Measurements from ENCODE around the gene CFAP20DC. TPM values are rescaled to one million over a fixed set of nuclear protein-coding genes. Genes with fewer than 3 reads are reported as not detected.

Gene CFAP20DC
- total and polyA plus RNA-seq, 11 donors, result 0.07 to 0.27 (median 0.11) TPM; not detected in 5

DNA sequence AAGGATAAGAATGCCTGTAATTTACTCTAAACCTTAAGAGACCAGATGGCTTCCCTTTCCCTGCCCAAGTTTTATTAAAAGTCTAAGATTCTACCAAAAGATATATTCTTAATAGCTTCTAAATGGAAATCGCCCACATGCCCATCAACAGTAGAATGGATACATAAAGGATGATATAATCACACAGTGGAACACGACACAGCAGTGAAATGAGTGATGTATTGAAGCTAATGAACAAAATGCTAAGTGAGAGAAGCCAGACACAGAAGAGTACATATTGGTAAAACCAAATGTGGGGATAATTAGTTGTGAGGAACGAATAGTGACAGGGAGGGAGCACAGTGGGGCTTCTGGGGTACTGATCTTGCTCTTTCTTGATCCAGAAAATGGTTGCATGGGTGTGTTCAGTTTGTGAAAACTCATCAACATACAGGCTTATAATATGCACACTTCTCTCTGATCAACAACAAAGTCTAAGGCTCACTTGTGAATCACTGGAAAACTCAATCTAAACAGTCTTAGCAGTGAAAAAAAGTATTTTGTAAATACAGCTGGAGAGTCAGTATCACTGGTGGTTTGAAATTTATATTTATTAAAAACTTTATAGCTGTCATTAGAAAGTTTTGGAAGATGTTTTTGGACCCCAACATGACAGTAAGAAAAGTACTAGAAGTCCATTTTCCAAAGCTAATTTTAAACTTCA is 212.5 kb downstream of the CFAP20DC start:
- 83 to 89% (median 89%) methylated on average over 3 of the region's 3 CpGs for WGBS, 4 donors
- intact Hi-C loops (cut with DNase I), result loop anchor here in 1 of 10 donors (10.0 kb wide), 1 partner anchor 218 kb away; the partner anchor contains the start of gene CFAP20DC
- Histone ChIP-seq H3K4me3 (no peak overlapping the region), H3K36me3 (no peaks in the 10 kb centered on the region), H3K4me1 (no peaks in the 10 kb centered on the region), H3K27ac (no peak overlapping the region), H3K9me3 (no peaks in the 10 kb centered on the region), H3K27me3 (no peaks in the 10 kb centered on the region)
- ATAC-seq (no peak), DNase-seq (no peak)
- TF ChIP-seq, protein P1, sequence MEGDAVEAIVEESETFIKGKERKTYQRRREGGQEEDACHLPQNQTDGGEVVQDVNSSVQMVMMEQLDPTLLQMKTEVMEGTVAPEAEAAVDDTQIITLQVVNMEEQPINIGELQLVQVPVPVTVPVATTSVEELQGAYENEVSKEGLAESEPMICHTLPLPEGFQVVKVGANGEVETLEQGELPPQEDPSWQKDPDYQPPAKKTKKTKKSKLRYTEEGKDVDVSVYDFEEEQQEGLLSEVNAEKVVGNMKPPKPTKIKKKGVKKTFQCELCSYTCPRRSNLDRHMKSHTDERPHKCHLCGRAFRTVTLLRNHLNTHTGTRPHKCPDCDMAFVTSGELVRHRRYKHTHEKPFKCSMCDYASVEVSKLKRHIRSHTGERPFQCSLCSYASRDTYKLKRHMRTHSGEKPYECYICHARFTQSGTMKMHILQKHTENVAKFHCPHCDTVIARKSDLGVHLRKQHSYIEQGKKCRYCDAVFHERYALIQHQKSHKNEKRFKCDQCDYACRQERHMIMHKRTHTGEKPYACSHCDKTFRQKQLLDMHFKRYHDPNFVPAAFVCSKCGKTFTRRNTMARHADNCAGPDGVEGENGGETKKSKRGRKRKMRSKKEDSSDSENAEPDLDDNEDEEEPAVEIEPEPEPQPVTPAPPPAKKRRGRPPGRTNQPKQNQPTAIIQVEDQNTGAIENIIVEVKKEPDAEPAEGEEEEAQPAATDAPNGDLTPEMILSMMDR (IDR thresholded peaks at IDR 0.05), result no peak
- TF ChIP-seq POLR2A (IDR thresholded peaks at IDR 0.05), result no peak

DNA sequence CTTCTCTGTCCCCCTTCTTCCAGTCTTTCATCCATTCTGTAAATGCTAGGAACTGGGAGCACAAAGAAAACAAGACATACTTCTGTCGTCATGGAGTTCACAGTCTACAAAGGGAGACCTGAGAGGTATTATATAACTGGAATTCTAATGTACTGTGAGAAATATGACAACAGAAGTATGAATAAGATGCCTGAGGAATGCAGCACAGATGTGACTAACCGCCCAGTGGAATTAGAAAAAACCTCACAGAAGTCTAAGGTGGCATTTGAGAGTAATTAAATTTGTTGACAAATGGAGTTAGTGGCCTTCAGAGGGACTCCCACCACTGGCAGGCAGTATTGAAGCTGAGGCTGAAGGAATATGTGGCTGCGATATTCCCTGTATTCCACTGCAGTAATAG is 214.7 kb downstream of the CFAP20DC start:
- ATAC-seq, result no peak
- 91 to 95% (median 93%) methylated on average over 3 of the region's 3 CpGs for WGBS, 4 donors
- H3K4me1 ChIP-seq, result no peaks in the 10 kb centered on the region

DNA sequence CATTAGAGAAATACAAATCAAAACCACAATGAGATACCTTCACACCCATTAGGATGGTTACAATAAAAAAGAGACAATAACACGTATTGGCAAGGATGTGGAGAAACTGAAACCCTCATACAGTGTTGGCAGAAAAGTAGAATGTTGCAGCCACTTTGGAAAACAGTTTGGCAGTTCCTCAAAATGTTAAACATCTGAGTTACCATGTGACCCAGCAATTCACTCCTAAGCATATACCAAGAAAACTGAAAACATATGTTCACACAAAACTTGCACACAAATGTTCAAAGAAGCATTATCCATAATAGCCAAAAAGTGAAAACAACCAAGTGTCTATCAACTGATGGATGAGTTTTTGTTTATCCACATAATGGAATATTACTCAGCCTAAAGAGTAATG is 216.3 kb downstream of the CFAP20DC start:
- Histone ChIP-seq H3K9me3 (no peaks in the 10 kb centered on the region), H3K27ac (no peak overlapping the region), H3K4me3 (no peak overlapping the region), H3K27me3 (no peaks in the 10 kb centered on the region), H3K36me3 (no peaks in the 10 kb centered on the region), H3K4me1 (no peaks in the 10 kb centered on the region)
- TF ChIP-seq POLR2A (IDR thresholded peaks at IDR 0.05), result no peak
- TF ChIP-seq, protein P1 (IDR thresholded peaks at IDR 0.05), result no peak
- 47 to 64% (median 54%) methylated on average over 1 of the region's 1 CpG for WGBS, 4 donors
- DNase-seq (no peak), ATAC-seq (no peak)
- intact Hi-C loops (cut with DNase I), result loop anchor here in 1 of 10 donors (10.0 kb wide), 1 partner anchor 221 kb away; the partner anchor contains the start of gene CFAP20DC

More for the DNA sequence above, 214.7 kb downstream of the CFAP20DC start:
- H3K4me3 ChIP-seq, result no peak overlapping the region
- no peaks in the 10 kb centered on the region for H3K9me3 ChIP-seq
- no peak overlapping the region for H3K27ac ChIP-seq
- intact Hi-C loops (cut with DNase I), result loop anchor here in 1 of 10 donors (10.0 kb wide), 1 partner anchor 220 kb away; the partner anchor contains the start of gene CFAP20DC
- no peaks in the 10 kb centered on the region for H3K27me3 ChIP-seq
- DNase-seq, result no peak
- H3K36me3 ChIP-seq, result no peaks in the 10 kb centered on the region
- TF ChIP-seq POLR2A (IDR thresholded peaks at IDR 0.05), result no peak
- TF ChIP-seq, protein P1 (IDR thresholded peaks at IDR 0.05), result no peak

DNA sequence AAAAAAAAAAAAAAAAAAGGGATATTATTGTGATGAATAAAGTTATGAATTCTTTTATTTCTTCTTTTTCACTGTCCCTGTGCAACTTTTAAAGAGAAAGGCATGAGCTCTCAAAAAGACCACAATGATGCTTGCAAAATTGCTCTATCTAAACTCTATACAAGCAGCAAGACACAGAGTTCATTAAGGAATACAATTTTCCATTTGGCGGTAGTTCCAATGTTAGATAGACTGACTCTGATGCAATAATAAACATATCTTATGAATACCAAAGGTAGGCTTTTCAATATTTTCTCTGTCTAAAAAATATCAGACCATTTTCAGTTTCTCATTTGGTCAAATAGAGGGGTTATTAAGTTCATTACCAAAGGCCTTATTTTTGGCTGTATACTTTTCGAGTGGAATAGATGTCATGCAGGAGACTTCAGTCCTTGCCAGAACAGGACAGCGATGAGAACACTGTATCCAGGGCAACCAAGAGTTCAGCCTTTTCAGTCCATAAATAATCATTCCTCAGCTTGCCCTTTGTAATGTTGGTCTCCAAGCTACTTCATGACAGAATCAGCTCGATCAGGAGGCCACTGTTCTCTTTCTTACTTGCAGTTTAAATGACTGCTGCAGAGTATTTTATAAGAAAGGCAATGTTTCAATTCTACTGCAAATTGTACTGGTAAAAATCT is 220.4 kb downstream of the CFAP20DC start:
- TF ChIP-seq, protein P1 (IDR thresholded peaks at IDR 0.05), result no peak
- no peak for TF ChIP-seq POLR2A (IDR thresholded peaks at IDR 0.05)
- 76 to 81% (median 80%) methylated on average over 4 of the region's 4 CpGs for WGBS, 4 donors
- H3K27me3 ChIP-seq, result no peaks in the 10 kb centered on the region
- H3K9me3 ChIP-seq, result no peaks in the 10 kb centered on the region
- H3K4me3 ChIP-seq, result no peak overlapping the region
- H3K27ac ChIP-seq, result no peak overlapping the region
- no peaks in the 10 kb centered on the region for H3K36me3 ChIP-seq
- ATAC-seq (no peak), DNase-seq (no peak)
- intact Hi-C loops (cut with DNase I), result loop anchor here in 3 of 10 donors (5.0 to 10.0 kb wide), 2 partner anchors 223 to 225 kb away; partner anchors contain the start of gene CFAP20DC (in 3 of the 3)
- no peaks in the 10 kb centered on the region for H3K4me1 ChIP-seq
